Measurements from ENCODE around the gene SLC25A53. TPM values are rescaled to one million over a fixed set of nuclear protein-coding genes. Genes with fewer than 3 reads are reported as not detected.

Gene SLC25A53, protein sequence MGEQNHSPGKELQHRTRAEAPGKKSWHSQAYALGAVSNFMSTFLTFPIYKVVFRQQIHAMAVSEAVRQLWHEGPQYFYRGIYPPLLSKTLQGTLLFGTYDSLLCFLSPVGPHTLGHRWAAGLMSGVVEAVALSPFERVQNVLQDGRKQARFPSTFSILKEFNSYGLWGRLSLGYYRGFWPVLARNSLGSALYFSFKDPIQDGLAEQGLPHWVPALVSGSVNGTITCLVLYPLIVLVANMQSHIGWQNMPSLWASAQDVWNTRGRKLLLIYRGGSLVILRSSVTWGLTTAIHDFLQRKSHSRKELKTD
- 2.3 and 4.4 TPM in 2 replicates for total RNA-seq

DNA sequence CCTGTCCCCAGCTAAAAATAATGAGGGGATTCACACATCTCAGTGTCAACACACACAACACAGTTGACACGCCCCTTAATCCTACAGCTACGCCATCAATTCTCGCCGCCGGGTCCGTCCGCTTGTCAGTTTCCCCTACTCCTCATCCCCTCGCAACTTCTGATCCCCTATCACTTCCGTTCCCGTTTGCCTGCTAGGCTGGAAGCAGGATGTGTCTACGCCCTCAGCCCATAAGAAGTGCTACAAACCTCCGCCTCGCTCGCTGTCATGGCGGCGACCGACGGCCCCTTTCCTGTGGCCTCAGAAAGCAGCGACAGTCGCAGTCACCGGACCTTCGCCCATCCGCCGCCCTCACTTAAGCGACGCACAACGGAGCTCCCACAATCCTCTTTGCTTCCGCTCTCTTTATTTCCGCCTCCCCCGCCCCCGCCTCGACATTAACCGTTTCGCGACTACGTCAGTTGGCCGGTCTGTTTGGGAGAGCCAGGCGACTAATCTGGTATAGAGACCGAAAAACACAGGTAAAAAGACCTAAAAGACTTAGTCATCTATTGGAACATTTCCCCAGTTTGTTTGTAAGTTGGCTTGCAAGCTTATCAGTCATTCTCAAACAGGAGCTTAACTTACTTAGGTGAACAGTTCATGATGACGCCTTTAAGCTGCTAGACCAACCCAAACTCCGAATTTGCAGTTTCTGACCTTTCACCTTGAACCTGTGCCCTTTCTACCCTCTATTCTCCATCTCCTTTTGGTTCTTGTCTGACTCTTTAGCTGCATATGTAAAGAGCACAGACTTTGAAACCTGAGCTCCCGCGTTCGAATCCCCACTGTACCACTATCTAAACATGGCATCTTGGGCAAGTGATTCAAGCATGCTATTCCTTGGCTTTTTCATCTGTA lies at the start of gene SLC25A53:
Gene SLC25A53, minus strand, starts transcription at position 380 of the 900 bp plus-strand sequence. CDS start 51,752 bp downstream, outside the sequence.

DNA sequence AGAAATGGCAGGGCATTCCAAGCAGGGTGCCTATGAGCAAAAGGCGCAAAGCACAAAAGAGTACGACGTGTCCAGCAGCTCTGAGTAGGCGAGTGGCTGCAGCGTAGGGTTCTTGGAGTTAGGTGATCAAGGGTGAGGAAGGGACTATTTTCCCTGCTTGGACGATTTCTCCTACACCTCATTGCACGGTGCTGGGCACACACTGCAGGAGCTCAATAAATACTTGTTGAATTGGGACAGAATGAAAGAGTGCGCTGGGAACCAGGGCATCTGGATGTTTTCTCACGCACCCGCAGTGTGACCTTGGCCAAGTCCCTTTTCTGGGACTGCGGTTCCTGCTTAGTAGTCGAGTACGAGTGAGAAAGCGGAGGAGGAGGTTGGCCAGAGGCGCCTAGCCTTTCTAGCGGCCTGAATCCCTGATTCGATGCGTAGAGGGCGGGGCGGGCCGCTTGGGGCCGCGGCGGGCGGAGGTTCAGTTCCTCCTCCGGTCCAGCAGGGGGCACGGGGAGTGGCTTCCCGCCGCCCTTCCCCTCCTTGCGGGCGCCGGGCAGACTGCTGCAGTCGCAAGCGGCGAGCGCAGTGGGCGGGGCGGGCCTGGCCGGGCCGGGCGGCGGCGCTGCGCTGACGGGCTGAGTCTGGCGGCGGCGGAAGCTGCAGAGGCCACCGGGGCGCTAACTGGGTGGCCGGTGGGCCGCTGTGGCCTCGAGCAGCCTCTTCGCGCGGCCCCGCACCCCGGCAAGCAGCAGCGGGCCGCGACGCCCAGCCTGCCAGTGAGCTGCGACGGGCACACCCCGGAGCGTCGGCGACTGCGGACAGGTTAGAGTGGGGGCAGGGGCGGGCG lies 9.3 kb upstream of the SLC25A53 start, which contains the start of gene FAM199X:
Gene FAM199X, plus strand, starts transcription at position 560 of the 841 bp plus-strand sequence. CDS start 333 bp downstream, outside the sequence.

DNA sequence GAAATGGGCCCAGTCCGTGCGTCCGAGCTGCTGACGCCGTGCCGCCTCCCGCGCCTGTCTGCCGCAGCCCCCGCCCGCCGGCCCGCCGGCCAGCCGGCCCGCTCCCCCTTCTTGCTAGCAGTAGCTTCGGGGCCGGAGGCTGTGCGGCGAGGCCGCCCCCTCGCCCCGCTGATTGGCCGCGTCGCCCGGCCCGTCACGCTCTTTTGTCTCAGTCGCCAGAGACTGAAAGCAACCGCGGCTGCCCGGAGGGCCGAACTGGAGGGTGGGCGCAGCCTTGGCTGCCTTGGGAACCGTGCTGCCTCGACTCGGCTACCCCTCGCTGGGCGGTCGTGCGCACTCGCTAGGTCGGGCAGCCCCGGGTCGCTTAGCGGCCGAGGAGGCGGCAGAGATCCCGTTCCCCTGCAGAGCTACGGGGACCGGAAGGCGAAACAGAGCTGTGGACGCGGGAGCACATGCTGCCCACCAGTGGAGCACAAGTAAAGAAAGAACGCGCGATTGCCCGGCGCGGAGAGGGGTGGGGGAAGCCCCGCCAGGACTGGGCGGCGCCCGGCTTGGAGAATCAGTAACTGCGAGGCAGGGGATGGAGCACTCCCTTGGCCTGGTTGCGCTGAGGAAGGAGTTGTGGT lies 44.4 kb downstream of the SLC25A53 start, which contains the start of gene ZCCHC18:
Gene ZCCHC18, plus strand, starts transcription at position 198 of the 626 bp plus-strand sequence. CDS start 1,589 bp downstream, outside the sequence.

DNA sequence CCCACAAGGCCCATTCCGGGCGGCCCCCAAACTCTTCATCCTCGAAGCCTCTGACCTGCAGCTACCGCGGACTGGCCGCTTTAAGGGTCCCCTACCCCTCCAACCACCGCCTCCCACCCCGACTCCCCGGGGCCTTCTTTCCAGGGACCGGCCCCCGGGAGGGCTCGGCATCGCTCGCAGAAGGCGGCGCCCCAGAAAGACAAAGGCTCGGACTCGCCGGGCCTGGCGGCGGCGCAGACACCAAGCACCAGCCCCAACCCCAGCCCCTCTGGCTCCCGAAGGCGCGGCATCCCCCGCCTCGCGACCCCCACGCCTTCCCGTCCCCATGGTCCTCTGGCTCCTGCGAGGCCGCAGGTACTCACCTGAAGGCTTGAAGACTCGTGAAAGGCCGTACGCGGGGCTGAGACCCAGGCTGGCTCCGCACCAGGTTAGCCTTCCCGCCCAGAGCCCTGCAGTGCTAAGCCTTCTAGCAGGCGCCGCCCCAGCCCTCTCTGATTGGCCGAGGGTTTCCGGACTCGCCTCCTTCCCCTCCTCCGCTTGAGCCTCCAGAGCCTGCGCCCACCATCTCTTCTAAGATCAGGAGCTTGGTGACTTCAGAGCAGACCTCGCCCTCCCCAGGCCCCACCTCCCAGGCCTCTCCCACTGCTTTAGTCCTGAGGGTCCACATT lies 80.9 kb downstream of the SLC25A53 start, which contains the start of gene TMSB15C:
Gene TMSB15C, minus strand, starts transcription at position 459 of the 668 bp plus-strand sequence.

Other genes with a start within 250 kb of the SLC25A53 start
- gene TMSB15B, start 194.4 kb downstream of the SLC25A53 start, total RNA-seq = 4.2 and 13.7 TPM in 2 replicates
- gene H2BW1, start 143.3 kb downstream of the SLC25A53 start, total RNA-seq = not detected in 2 replicates
- gene H2BW2, start 117.1 kb downstream of the SLC25A53 start, total RNA-seq = not detected in 2 replicates
- gene TMSB15C, start 80.8 kb downstream of the SLC25A53 start, total RNA-seq = 2.0 and 2.5 TPM in 2 replicates
- gene ZCCHC18, start 44.5 kb downstream of the SLC25A53 start, total RNA-seq = 1.3 and 3.2 TPM in 2 replicates
- gene FAM199X, start 9.4 kb upstream of the SLC25A53 start, total RNA-seq = 14.7 and 18.1 TPM in 2 replicates
- gene ESX1, start 97.9 kb upstream of the SLC25A53 start, total RNA-seq = 0.33 TPM in 1 of 2 replicates, not detected in the other

All from mesangial cell (primary cell).